Chondrocyte (in vitro differentiated cells): Measurements from ENCODE around the gene RCOR2. TPM values are rescaled to one million over a fixed set of nuclear protein-coding genes. Genes with fewer than 3 reads are reported as not detected.

ENCODE experiments used
- DNase-seq: peaks from one replicate; pipeline ENCODE4 v3.0.0; 2021; ENCODE audit warnings: mixed read lengths, low spot score
- H3K27ac Mint-ChIP-seq: one replicate; pipeline ENCODE4 v1.8.0; 2021; ENCODE audit warnings: mild to moderate bottlenecking, moderate library complexity, mixed read lengths; ENCODE audit not compliant: unreplicated experiment
- H3K27me3 Mint-ChIP-seq: 2 replicates; pipeline ENCODE4 v1.8.0; 2021; ENCODE audit warnings: low read depth, mixed read lengths
- H3K36me3 Mint-ChIP-seq: 2 replicates; pipeline ENCODE4 v1.8.0; 2021; ENCODE audit warnings: low read depth, mixed read lengths
- H3K4me1 Mint-ChIP-seq: 2 replicates; pipeline ENCODE4 v1.8.0; 2021; ENCODE audit warnings: low read depth, mild to moderate bottlenecking, mixed read lengths
- H3K4me3 Mint-ChIP-seq: one replicate; pipeline ENCODE4 v1.8.0; 2021; ENCODE audit warnings: mild to moderate bottlenecking, moderate library complexity, mixed read lengths; ENCODE audit not compliant: unreplicated experiment
- H3K9me3 Mint-ChIP-seq: 2 replicates; pipeline ENCODE4 v1.8.0; 2021; ENCODE audit warnings: low read depth, mixed read lengths
- CTCF ChIP-seq: fragments of 200-600 bp; sonication (generic); IDR thresholded peaks from 2 replicates; pipeline ENCODE4 v1.5.0; 2021; ENCODE audit warnings: antibody characterized with exemption, mild to moderate bottlenecking, moderate library complexity
- total RNA-seq: library from RNA; stranded (reverse); gene quantifications from 3 replicates; pipeline ENCODE4 v1.2.1, GENCODE V29; 2021

Gene RCOR2
- total RNA-seq, 1 donor from 2014 or later = 2.7 TPM

- no peak for DNase-seq
- no peak overlapping the region for H3K4me3 Mint-ChIP-seq
- no peak overlapping the region for H3K27ac Mint-ChIP-seq
Observed at GRCh38 chr11:63913866-63914830, 2.8 kb downstream of the RCOR2 start.

GRCh38 chr11:63912678-63913077 lies 4.3 kb downstream of the RCOR2 start:
- H3K4me3 Mint-ChIP-seq = no peak overlapping the region
- DNase-seq = no peak
- H3K27ac Mint-ChIP-seq = no peak overlapping the region
- H3K4me1 Mint-ChIP-seq = peaks cover 12% of the 10 kb centered on the region
- H3K9me3 Mint-ChIP-seq = no peaks in the 10 kb centered on the region
- TF ChIP-seq CTCF = no peak
- peaks cover 2% of the 10 kb centered on the region for H3K36me3 Mint-ChIP-seq
- no peaks in the 10 kb centered on the region for H3K27me3 Mint-ChIP-seq

More at GRCh38 chr11:63913866-63914830, 2.8 kb downstream of the RCOR2 start:
- no peak for TF ChIP-seq CTCF
- Mint-ChIP-seq H3K36me3 (no peaks in the 10 kb centered on the region), H3K9me3 (no peaks in the 10 kb centered on the region), H3K4me1 (peaks cover 20% of the 10 kb centered on the region), H3K27me3 (no peaks in the 10 kb centered on the region)

GRCh38 chr11:63911876-63912275 lies 5.1 kb downstream of the RCOR2 start:
- no peak overlapping the region for H3K27ac Mint-ChIP-seq
- H3K9me3 Mint-ChIP-seq = no peaks in the 10 kb centered on the region
- H3K4me3 Mint-ChIP-seq = no peak overlapping the region
- peaks cover 9% of the 10 kb centered on the region for H3K4me1 Mint-ChIP-seq
- no peak for TF ChIP-seq CTCF
- no peaks in the 10 kb centered on the region for H3K27me3 Mint-ChIP-seq
- no peak for DNase-seq
- peaks cover 2% of the 10 kb centered on the region for H3K36me3 Mint-ChIP-seq

GRCh38 chr11:63911440-63911839 lies 5.5 kb downstream of the RCOR2 start:
- peak overlapping the region; percentile 61 for H3K27ac Mint-ChIP-seq
- H3K36me3 Mint-ChIP-seq = peaks cover 2% of the 10 kb centered on the region
- H3K9me3 Mint-ChIP-seq = no peaks in the 10 kb centered on the region
- H3K27me3 Mint-ChIP-seq = no peaks in the 10 kb centered on the region
- DNase-seq = no peak
- no peak for TF ChIP-seq CTCF
- H3K4me3 Mint-ChIP-seq = no peak overlapping the region
- H3K4me1 Mint-ChIP-seq = peaks cover 9% of the 10 kb centered on the region

- no peak overlapping the region for H3K27ac Mint-ChIP-seq
- peaks cover 5% of the 10 kb centered on the region for H3K36me3 Mint-ChIP-seq
- TF ChIP-seq CTCF = no peak
- H3K4me1 Mint-ChIP-seq = peaks cover 5% of the 10 kb centered on the region
- no peaks in the 10 kb centered on the region for H3K27me3 Mint-ChIP-seq
- no peak for DNase-seq
- H3K4me3 Mint-ChIP-seq = no peak overlapping the region
- no peaks in the 10 kb centered on the region for H3K9me3 Mint-ChIP-seq
Observed at GRCh38 chr11:63910675-63911074, 6.3 kb downstream of the RCOR2 start.
